Muscle layer of duodenum (tissue), 2 donors: ENCODE measurements around the gene HOXD3.
A peak's percentile ranks its signal among the peaks of the same experiment; 100 is the strongest.

ENCODE experiments used
- H3K27ac ChIP-seq: one replicate; pipeline ENCODE4 v1.7.0; 2013; ENCODE audit warnings: mild to moderate bottlenecking, low read length
- H3K27me3 ChIP-seq: one replicate; pipeline ENCODE4 v1.7.0; 2013; ENCODE audit warnings: low read depth, mild to moderate bottlenecking, control low read depth, low read length
- H3K36me3 ChIP-seq, 2 donors: one replicate each; pipeline ENCODE4 v1.7.0; 2013; ENCODE audit warnings: low read length in 2 of 2, control low read depth in 1 of 2, mild to moderate bottlenecking in 1 of 2; ENCODE audit not compliant: insufficient read depth in 2 of 2, control insufficient read depth in 1 of 2
- H3K4me1 ChIP-seq, 2 donors: one replicate each; pipeline ENCODE4 v1.7.0; 2013; ENCODE audit warnings: low read length in 2 of 2, mild to moderate bottlenecking in 2 of 2, control low read depth in 1 of 2, moderate library complexity in 1 of 2; ENCODE audit not compliant: insufficient read depth in 2 of 2, control insufficient read depth in 1 of 2
- H3K4me3 ChIP-seq, 2 donors: one replicate each; pipeline ENCODE4 v1.7.0; 2013; ENCODE audit warnings: low read length in 2 of 2, low read depth in 1 of 2, mild to moderate bottlenecking in 1 of 2
- H3K9me3 ChIP-seq, 2 donors: one replicate each; pipeline ENCODE4 v1.7.0; 2013; ENCODE audit warnings: low read length in 2 of 2, control low read depth in 1 of 2, mild to moderate bottlenecking in 1 of 2; ENCODE audit not compliant: control insufficient read depth in 1 of 2
- donor health status: healthy.

HOXD3 gene

GRCh38 chr2:176156807-176157498, at the start of gene HOXD3:
Gene HOXD3 (plus strand): TSS chr2:176157307. CDS start chr2:176169115, 11,808 bp downstream.
- Histone ChIP-seq H3K4me3 (peak within 1 kb of the TSS; percentile 30 to 48), H3K27me3 (peaks cover 56% of the 10 kb centered on the region), H3K4me1 (peaks cover 0 to 38% of the 10 kb centered on the region in 2 donors), H3K27ac (no peak within 1 kb of the TSS), H3K9me3 (no peaks in the 10 kb centered on the region), H3K36me3 (no peaks in the 10 kb centered on the region)

GRCh38 chr2:176107731-176108181, 49.4 kb upstream of the HOXD3 start:
- H3K9me3 ChIP-seq: peaks cover 0 to 10% of the 10 kb centered on the region in 2 donors
- H3K27me3 ChIP-seq: peaks cover 89% of the 10 kb centered on the region
- no peak overlapping the region for H3K4me3 ChIP-seq
- no peaks in the 10 kb centered on the region for H3K36me3 ChIP-seq
- peaks cover 0 to 48% of the 10 kb centered on the region in 2 donors for H3K4me1 ChIP-seq
- H3K27ac ChIP-seq: no peak overlapping the region

- Histone ChIP-seq H3K36me3 (no peaks in the 10 kb centered on the region), H3K4me3 (no peak overlapping the region), H3K27me3 (peaks cover 89% of the 10 kb centered on the region), H3K4me1 (peaks cover 0 to 39% of the 10 kb centered on the region in 2 donors), H3K27ac (no peak overlapping the region), H3K9me3 (peaks cover 0 to 10% of the 10 kb centered on the region in 2 donors)
Observed at GRCh38 chr2:176109192-176109901, 47.8 kb upstream of the HOXD3 start.

- peaks cover 0 to 10% of the 10 kb centered on the region in 2 donors for H3K9me3 ChIP-seq
- peaks cover 0 to 33% of the 10 kb centered on the region in 2 donors for H3K4me1 ChIP-seq
- peaks cover 89% of the 10 kb centered on the region for H3K27me3 ChIP-seq
- H3K36me3 ChIP-seq: no peaks in the 10 kb centered on the region
- H3K27ac ChIP-seq: no peak overlapping the region
- no peak overlapping the region for H3K4me3 ChIP-seq
Observed at GRCh38 chr2:176109946-176110345, 47.2 kb upstream of the HOXD3 start.

- no peak overlapping the region for H3K4me3 ChIP-seq
- no peaks in the 10 kb centered on the region for H3K36me3 ChIP-seq
- peaks cover 0 to 10% of the 10 kb centered on the region in 2 donors for H3K9me3 ChIP-seq
- no peak overlapping the region for H3K27ac ChIP-seq
- H3K27me3 ChIP-seq: peaks cover 86% of the 10 kb centered on the region
- H3K4me1 ChIP-seq: peaks cover 0 to 27% of the 10 kb centered on the region in 2 donors
Observed at GRCh38 chr2:176110415-176111308, 46.4 kb upstream of the HOXD3 start.

GRCh38 chr2:176111309-176111663, 45.8 kb upstream of the HOXD3 start:
- H3K4me1 ChIP-seq: peaks cover 0 to 32% of the 10 kb centered on the region in 2 donors
- H3K9me3 ChIP-seq: peaks cover 0 to 10% of the 10 kb centered on the region in 2 donors
- peaks cover 86% of the 10 kb centered on the region for H3K27me3 ChIP-seq
- no peak overlapping the region for H3K27ac ChIP-seq
- no peak overlapping the region for H3K4me3 ChIP-seq
- no peaks in the 10 kb centered on the region for H3K36me3 ChIP-seq

GRCh38 chr2:176111846-176112374, 45.2 kb upstream of the HOXD3 start:
- no peaks in the 10 kb centered on the region for H3K36me3 ChIP-seq
- H3K4me3 ChIP-seq: no peak overlapping the region
- peaks cover 0 to 30% of the 10 kb centered on the region in 2 donors for H3K4me1 ChIP-seq
- peaks cover 0 to 10% of the 10 kb centered on the region in 2 donors for H3K9me3 ChIP-seq
- no peak overlapping the region for H3K27ac ChIP-seq
- H3K27me3 ChIP-seq: peaks cover 86% of the 10 kb centered on the region

GRCh38 chr2:176112375-176113302, 44.5 kb upstream of the HOXD3 start:
- peaks cover 0 to 10% of the 10 kb centered on the region in 2 donors for H3K9me3 ChIP-seq
- no peaks in the 10 kb centered on the region for H3K36me3 ChIP-seq
- H3K27ac ChIP-seq: no peak overlapping the region
- H3K4me3 ChIP-seq: no peak overlapping the region
- peaks cover 89% of the 10 kb centered on the region for H3K27me3 ChIP-seq
- H3K4me1 ChIP-seq: peaks cover 0 to 24% of the 10 kb centered on the region in 2 donors

GRCh38 chr2:176114120-176114929, 42.8 kb upstream of the HOXD3 start:
- peaks cover 94% of the 10 kb centered on the region for H3K27me3 ChIP-seq
- peaks cover 2 to 10% of the 10 kb centered on the region in 2 donors for H3K9me3 ChIP-seq
- no peak overlapping the region for H3K4me3 ChIP-seq
- no peaks in the 10 kb centered on the region for H3K36me3 ChIP-seq
- H3K27ac ChIP-seq: no peak overlapping the region
- H3K4me1 ChIP-seq: peaks cover 0 to 18% of the 10 kb centered on the region in 2 donors
